ENCODE results near the gene SELENOV.

SELENOV gene

DNA sequence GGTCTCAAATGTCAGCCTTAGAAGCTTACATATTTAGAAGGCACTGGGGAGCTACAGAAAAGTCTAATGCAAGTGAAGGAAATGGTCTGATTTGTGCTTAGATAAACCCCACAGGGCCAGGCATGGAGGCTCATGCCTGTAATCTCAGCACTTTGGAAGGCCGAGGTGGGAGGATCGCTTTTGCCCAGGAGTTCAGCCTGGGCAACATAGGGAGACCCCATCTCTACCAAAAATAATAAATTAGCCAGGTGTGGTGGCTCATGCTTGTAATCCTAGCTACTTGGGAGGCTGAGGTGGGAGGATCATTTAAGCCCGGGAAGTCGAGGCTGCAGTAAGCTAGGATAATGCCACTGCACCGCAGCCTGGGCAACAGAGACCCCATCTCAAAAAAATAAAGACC, 18.9 kb upstream of the SELENOV start:
- no peak for DNase-seq

DNA sequence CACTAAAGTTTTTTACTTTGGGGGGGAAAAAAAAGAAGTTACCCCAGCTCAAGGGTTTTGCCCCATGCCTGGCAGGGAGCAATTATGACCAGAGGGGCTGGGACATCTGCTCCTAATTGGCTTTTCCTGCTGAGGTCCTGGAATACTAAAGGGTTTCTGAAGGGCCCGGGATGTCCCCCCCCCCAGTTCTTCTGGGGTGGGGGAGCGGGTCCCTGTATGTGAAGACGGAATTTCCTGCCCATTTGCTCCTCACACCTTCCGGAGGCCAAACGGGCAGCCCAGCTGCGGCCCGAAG, 17.3 kb upstream of the SELENOV start:
- DNase-seq = no peak

DNA sequence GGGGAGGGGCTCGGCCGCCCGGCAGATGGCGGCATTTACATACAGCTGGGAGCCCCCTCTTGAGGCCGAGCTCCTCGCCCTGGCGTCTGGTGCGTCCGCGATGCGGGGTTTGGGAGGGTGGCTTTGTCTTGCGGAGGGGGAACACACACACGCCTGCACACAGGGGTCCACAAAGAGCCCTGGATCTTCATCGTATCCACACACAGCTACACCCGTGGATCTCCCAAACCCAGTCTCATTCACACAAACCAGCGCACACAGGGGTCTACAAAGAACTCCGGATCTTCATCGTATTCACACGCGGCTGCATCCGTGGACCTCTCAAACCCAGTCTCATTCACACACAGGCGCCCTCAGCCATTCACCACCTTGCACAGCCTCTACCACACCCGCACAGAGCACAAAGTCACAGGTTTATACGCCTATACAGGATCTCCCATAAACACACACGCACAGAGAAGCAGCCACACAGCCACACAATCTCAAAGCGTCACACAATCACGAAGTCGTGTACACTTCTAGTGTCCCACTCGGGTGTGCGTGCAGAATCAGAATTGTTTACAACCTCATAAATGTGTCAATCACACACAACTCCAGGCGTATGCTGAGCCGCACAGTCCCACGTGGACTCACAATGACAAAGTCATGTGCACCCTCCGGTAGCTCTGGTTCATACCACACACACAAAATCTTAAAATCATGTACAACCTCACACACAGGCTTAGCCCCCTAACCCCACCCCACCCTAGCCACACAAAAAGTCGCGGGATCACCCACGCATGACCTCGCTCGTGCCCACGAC, 16.7 kb upstream of the SELENOV start:
- DNase-seq = peak; percentile 96

DNA sequence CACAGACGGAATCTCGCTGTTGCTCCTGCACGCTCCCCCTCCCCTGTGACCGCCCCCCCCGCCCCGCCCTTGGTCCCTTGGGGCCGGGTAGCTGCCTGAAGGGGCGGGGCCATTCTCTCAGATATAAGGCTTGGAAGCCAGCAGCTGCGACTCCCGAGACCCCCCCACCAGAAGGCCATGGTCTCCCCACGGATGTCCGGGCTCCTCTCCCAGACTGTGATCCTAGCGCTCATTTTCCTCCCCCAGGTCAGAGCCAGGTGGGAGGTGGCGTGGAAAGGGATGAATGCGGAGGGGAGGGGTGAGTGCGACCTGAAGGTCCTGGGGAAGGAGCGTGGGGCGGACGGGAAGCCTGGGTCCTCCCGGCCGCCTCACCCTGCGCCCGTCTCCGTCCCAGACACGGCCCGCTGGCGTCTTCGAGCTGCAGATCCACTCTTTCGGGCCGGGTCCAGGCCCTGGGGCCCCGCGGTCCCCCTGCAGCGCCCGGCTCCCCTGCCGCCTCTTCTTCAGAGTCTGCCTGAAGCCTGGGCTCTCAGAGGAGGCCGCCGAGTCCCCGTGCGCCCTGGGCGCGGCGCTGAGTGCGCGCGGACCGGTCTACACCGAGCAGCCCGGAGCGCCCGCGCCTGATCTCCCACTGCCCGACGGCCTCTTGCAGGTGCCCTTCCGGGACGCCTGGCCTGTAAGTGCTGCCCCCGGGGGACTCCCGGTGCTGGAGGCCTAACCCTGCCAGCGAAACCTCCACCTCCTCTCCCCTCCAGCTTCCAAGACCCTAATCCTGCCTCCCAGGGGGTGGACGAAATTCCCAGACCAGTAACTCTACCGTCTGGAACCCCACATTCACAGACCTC, 15.9 kb upstream of the SELENOV start, which contains the start of gene DLL3:
Gene DLL3 (plus strand): TSS at position 150 of the 845 bp plus-strand sequence. CDS start 28 bp downstream, at position 178.
- DNase-seq = peak; percentile 68

DNA sequence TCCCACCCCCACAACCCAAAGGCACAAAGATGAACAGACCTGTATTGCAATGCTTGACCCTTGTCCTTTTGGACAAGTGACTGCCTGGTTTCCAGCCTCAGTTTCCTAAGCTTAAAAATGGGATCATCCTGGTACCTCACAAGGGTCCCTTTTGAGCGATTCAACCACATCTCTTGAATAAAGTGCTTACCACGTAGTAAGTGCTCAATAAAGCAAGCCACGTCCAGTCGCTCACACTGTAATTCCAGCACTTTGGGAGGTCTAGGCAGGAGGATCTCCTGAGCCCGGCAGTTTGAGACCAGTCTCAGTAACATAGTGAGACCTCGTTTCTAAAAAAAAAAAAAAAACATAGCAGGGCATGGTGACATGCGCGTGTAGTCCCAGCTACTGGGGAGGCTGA, 15.0 kb upstream of the SELENOV start:
- no peak for DNase-seq

DNA sequence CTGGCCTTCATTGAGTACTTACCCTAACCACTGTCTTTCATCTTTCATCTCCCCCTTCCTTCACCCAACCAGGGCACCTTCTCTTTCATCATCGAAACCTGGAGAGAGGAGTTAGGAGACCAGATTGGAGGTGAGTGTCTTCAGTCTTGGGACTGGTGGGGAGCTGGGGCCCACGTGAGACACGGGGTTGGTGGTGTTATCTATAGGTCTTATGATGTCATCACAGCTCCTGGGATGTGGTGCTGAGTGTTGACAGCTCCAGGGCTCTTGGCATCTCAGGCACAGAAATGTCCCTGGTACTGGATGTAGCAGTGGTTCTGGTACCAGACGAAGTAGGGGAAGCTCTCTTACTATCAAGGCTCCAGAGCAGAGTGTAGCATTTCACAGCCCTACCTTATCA, 14.4 kb upstream of the SELENOV start:
- DNase-seq = no peak

DNA sequence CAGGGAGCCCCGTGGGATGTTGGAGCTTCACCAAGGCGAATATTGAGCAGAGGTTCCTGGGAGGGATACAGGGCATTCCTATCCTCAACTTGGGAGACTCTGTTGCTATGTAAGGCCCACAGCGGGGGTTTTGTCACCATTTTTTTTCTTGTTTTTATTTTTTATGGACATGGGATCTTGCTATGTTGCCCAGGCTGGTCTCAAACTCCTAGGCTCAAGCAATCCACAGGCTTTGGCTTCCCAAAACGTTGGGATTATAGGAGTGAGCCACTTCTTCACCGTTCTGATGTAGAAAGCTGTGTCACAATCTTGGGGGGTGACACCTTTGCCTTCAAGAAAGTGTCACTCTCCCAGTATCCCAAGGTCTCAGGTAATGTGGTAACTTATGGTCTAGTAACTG, 13.6 kb upstream of the SELENOV start:
- no peak for DNase-seq

DNA sequence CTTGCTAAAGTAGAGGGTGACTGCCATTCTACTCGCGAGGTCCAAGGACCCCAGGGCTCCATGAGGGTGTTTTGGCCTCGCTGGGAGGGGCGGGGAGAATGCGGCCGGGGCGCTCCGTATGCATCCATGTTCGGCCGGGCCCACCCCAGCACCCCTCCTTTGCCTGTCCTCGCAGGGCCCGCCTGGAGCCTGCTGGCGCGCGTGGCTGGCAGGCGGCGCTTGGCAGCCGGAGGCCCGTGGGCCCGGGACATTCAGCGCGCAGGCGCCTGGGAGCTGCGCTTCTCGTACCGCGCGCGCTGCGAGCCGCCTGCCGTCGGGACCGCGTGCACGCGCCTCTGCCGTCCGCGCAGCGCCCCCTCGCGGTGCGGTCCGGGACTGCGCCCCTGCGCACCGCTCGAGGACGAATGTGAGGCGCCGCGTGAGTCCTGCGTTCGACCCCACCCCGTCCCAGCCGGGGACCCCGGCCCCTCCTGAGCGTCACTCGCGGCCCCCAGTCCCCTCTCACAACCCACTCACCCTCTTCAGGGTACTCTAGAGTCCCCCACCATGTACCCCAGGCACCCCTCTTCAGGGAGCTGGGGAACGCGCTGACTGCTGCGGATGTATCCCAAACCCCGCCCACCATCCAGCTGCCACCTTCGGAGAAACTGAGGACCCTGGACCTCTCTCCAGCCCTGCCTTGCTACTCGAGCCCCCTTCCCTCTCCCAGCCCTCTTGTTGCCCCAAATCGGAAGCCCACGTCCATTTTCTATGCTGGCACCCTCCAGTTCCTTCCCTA, 12.1 kb upstream of the SELENOV start:
- no peak for DNase-seq

DNA sequence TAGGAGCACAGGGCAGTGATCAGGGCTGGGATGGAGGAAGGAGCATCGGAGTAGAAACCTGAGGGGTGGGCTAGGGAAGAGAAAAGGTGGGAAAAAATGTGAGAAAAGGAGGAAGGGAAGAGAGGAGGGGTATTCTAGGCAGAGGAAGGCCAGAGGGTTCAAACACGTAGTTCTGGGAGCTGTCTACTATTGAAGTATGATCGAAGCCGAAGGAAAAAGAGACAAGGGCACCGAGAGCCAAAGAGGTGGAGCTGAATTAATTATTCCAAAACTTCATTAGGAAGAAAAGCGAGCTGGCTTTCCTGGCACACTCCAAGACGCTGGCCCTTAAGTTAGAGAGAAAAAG, 8.4 kb upstream of the SELENOV start:
- DNase-seq = no peak

DNA sequence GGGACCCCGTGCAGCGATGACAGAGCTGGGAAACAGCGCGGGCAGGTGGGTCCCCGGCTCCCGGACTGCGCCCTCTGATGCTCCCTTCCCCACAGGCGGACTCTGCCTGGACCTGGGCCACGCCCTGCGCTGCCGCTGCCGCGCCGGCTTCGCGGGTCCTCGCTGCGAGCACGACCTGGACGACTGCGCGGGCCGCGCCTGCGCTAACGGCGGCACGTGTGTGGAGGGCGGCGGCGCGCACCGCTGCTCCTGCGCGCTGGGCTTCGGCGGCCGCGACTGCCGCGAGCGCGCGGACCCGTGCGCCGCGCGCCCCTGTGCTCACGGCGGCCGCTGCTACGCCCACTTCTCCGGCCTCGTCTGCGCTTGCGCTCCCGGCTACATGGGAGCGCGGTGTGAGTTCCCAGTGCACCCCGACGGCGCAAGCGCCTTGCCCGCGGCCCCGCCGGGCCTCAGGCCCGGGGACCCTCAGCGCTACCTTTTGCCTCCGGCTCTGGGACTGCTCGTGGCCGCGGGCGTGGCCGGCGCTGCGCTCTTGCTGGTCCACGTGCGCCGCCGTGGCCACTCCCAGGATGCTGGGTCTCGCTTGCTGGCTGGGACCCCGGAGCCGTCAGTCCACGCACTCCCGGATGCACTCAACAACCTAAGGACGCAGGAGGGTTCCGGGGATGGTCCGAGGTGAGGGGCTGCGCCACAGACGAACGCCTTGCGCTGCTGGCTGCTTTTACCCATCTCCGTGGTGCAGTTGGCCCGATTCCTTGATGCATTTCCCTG, 7.8 kb upstream of the SELENOV start:
- peak; percentile 87 for DNase-seq

DNA sequence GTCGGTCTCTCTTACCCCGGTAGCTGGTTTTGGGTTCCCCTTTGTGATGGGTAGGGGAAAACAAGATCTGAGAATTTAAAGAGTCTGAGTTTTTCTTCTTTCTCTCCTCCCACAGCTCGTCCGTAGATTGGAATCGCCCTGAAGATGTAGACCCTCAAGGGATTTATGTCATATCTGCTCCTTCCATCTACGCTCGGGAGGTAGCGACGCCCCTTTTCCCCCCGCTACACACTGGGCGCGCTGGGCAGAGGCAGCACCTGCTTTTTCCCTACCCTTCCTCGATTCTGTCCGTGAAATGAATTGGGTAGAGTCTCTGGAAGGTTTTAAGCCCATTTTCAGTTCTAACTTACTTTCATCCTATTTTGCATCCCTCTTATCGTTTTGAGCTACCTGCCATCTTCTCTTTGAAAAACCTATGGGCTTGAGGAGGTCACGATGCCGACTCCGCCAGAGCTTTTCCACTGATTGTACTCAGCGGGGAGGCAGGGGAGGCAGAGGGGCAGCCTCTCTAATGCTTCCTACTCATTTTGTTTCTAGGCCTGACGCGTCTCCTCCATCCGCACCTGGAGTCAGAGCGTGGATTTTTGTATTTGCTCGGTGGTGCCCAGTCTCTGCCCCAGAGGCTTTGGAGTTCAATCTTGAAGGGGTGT, 7.1 kb upstream of the SELENOV start:
- DNase-seq = peak; percentile 63

DNA sequence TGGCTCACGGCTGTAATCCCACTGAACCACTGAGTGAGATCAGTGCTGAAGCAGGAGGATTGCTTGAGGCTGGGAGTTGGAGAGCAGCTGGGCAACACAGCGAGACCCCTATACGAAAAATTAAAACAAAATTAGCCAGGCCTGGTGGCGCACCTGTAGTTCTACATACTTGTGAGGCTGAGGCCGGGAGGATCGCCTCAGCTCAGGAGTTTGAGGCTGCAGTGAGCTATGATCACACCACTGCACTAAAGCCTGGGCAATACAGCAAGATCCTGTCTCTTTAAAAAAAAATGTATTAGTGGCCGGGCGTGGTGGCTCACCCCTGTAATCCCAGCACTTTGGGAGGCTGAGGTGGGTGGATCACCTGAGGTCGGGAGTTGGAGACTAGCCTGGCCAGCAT, 6.3 kb upstream of the SELENOV start:
- DNase-seq = no peak

DNA sequence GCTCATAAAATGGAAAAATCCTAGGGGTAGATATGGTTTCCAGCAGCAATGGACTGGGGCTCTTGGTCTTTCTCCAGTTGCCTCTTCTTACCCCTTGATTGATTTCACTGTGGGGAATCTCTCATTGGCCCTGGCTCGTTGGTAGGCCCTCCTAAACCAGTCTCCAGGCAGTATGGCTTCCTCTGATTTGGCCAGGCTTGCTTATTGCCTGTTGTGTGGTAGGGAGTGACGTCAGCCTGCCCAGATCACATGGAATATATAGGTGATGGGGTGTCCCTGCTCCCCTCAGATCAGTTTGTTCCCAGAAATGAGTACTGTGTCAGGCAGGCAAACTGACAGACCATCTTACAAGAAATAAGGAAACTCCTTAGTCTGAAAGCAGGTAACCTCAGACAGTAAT, 5.7 kb upstream of the SELENOV start:
- DNase-seq = no peak

DNA sequence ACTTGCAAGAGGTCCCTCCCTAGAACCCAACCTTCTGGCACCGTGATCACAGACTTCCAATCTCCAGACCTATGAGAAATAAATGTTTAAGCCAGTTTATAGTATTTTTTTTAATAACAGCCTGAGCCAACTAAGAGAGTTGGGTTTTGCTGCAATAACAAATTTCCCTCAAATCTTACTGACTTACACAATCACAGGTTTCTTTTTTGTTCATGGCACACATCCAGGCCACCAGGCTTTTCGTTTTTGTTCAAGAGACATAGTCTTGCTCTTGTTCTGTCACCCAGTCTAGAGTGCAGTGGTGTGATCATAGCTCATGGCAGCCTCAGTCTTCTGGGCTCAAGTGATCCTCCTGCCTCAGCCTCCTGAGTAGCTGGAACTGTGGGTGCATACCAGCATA, 2.0 kb upstream of the SELENOV start:
- DNase-seq = no peak

DNA sequence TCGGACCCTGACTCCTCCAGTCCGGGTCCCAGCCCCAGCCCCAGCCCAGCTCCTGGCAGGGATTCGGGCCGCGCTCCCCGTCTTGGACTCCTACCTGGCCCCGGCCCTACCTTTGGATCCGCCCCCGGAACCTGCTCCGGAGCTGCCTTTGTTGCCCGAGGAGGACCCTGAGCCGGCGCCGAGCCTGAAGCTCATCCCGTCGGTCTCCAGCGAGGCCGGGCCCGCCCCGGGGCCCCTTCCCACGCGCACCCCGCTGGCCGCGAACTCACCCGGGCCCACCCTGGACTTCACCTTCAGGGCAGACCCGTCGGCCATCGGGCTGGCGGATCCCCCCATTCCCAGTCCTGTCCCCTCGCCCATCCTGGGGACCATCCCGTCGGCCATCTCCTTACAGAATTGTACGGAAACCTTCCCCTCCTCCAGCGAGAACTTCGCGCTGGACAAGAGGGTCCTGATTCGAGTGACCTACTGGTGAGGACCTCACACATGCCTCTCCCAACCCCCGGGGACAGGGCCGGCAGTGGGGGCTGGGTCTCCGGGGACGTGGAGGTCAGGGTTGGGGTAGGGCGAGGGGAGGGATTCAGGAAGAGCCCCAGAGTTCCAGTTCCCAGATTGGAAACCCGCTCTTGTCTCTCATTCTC, 732 bp downstream of the SELENOV start:
- no peak for DNase-seq

DNA sequence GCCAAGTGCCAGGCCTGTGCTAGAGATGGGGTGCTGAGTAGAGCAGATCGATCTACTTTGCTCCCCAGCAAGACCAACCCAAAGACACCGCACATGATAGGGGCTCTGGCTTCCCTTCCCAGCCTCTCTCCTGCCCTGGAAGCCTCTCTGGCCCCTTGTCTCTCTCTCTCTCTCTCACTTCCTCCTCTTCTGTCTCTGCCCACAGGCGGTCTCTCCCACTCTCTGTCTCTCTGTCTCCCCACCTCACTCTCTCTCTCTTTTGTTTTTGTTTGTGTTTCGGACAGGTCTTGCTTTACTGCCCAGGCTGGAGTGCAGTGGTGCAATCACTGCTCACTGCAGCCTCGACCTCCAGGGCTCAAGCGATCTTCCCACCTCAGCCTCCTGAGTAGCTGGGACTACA, 1.3 kb downstream of the SELENOV start:
- DNase-seq = no peak

DNA sequence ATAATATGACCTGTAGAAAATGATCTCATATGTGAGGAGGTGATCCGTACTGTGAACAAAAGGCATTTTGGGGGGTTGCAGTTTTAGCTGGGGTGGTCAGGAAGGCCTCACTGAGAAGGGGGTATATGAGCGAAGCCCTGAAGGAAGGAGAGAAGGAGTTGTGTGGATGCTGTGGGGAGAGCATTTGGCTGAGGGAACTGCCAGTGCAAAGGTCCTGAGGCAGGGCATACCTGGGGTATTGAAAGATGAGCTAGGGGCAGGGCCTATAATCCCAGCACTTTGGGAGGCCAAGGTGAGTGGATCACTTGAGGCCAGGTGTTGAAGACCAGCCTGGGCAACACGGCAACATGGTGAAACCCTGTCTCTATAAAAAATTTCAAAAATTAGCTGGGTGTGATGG, 2.5 kb downstream of the SELENOV start:
- DNase-seq = no peak

DNA sequence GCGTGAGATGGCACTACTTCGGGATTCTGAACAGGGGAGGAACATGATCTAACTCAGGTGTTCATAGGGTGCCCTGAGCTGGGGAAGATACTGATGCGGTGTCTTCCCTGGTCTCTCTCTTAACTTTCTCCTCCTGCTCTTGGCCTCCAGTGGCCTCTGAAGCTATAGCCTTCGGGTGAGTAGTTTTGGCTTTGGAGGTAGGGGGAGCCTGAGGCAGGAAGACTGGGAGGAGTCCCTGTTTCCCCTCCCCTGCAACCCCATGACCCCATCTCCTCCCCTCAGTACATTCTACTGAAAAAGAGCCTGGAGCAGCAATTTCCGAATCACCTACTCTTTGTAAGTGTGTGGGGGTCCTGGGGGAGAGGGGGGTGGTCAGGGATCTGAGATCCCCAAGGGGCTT, 3.5 kb downstream of the SELENOV start:
- no peak for DNase-seq

DNA sequence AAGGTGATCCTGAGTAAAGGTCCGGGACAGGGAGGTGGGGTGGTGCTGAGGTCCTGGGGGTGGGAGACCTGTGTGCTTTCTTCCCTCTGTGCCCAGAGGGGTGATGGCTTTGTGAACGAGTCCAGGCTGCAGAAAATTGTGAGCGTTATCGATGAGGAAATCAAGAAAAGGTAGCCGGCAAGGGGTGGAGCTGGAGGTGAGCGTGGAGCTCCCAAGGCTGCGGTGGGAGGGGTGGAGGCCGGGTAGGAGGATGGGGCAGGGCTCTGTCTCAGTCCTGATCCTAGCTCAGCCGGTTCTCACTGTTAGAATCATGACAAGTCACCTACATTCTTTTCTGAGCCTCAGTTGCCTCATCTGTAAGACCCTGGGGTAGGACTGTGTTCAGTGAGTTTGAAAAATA, 4.0 kb downstream of the SELENOV start:
- no peak for DNase-seq

DNA sequence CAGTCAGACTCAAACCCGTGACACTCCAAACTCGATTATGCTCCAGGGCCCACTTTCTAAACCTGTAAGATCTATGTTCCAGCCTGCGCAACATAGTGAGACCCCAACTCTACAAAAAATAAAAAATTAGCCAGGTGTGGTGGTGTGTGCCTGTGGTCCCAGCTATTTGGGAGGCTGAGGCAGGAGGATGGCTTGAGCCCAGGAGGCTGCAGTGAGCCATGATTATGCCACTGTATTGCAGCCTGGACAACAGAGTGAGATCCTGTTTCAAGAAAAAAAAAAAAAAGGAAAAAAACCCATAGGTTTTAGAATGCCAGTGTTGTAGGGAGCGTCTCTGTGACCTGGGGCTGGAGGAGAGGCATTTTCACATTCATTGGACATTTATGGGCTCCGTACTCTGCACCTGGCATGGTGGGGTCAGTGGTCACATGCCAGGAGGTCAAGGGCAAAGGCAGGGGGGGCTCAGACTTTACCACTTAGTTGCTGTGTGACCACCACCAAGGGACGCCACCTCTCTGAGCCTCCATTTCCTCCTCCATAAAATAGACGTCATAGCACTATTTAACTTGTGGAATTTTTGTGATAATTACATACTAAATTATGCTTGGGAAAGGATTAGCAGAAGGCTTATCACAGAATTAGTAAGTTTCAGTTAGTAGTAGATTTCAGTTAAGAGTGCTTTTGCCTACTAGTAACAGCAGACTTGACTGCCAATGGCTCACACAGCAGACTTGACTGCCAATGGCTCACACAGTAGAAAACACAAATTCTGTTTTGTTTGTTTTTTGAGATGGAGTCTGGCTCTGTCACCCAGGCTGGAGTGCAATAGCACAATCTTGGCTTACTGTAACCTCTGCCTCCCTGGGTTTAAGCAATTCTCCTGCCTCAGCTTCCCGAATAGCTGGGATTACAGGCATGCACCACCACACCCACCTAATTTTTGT, 5.9 kb downstream of the SELENOV start:
- DNase-seq = no peak

DNA sequence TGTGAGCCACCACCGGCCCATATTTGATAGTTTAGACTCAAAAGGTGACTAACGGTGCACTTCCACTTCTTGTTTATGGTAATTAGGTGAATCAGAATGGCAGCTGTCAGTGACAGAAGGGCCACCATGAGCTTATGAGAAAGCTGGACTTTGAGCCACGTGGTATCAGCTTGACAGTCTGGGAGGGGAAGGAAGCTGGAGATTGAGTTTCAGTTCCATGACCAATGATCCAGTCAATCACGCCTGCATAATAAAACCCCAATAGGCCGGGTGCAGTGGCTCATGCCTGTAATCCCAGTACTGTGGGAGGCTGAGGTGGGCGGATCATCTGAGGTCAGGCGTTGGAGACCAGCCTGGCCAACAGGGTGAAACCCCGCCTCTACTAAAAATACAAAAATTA, 9.6 kb downstream of the SELENOV start:
- DNase-seq = no peak
